Thoracic aorta (tissue), 2 donors: ENCODE data around the gene PRDX3. TPM values are rescaled to one million over a fixed set of nuclear protein-coding genes. Genes with fewer than 3 reads are reported as not detected.
A peak's percentile ranks its signal among the peaks of the same experiment; 100 is the strongest.

Experiments used
- ATAC-seq: fragments of 150-250 bp; one replicate; pipeline ENCODE4 v1.8.0; 2017; ENCODE audit warnings: low read depth; ENCODE audit not compliant: insufficient number of reproducible peaks, low FRiP score
- DNase-seq: peaks from one replicate; pipeline ENCODE4 v3.0.0-alpha.2; 2020; ENCODE audit warnings: low spot score
- H3K27ac ChIP-seq, 2 donors: fragments of 200-600 bp; sonication (generic); 1 replicate in 1 of 2; 2 replicates in 1 of 2; pipeline ENCODE4 v1.5.1; 2016; ENCODE audit warnings: mild to moderate bottlenecking in 2 of 2, moderate library complexity in 2 of 2
- H3K27me3 ChIP-seq: fragments of 200-600 bp; sonication (generic); replicated peaks from 2 replicates; pipeline ENCODE4 v1.6.0; 2016; ENCODE audit warnings: mild to moderate bottlenecking; ENCODE audit not compliant: insufficient read depth
- H3K36me3 ChIP-seq: fragments of 200-600 bp; sonication (generic); one replicate; pipeline ENCODE4 v1.5.1; 2016
- H3K4me1 ChIP-seq, 2 donors: fragments of 200-600 bp; sonication (generic); 1 replicate in 1 of 2; 2 replicates in 1 of 2; pipeline versions ENCODE4 v1.5.1 to v1.6.0; 2016; ENCODE audit warnings: low read depth in 2 of 2, mild to moderate bottlenecking in 1 of 2; ENCODE audit not compliant: control insufficient read depth in 1 of 2
- H3K4me3 ChIP-seq: fragments of 200-600 bp; sonication (generic); 2 replicates; pipeline ENCODE4 v1.5.1; 2016; ENCODE audit warnings: mild to moderate bottlenecking
- H3K9me3 ChIP-seq: fragments of 200-600 bp; sonication (generic); 2 replicates; pipeline ENCODE4 v1.5.1; 2016
- CTCF ChIP-seq: fragments of 200-600 bp; sonication (generic); IDR thresholded peaks from one replicate; pipeline ENCODE4 v1.5.1; 2019; ENCODE audit warnings: antibody characterized with exemption
- total RNA-seq, 2 donors: library from RNA; depleted of rRNA; stranded (reverse); fragments of >200 nt; gene quantifications; one replicate each; pipeline versions ENCODE4 v1.1.0 to v1.2.3, GENCODE V29; 2016

PRDX3 gene
- total RNA-seq, 2 donors from 2014 or later, result 64.4 to 77.6 TPM

DNA sequence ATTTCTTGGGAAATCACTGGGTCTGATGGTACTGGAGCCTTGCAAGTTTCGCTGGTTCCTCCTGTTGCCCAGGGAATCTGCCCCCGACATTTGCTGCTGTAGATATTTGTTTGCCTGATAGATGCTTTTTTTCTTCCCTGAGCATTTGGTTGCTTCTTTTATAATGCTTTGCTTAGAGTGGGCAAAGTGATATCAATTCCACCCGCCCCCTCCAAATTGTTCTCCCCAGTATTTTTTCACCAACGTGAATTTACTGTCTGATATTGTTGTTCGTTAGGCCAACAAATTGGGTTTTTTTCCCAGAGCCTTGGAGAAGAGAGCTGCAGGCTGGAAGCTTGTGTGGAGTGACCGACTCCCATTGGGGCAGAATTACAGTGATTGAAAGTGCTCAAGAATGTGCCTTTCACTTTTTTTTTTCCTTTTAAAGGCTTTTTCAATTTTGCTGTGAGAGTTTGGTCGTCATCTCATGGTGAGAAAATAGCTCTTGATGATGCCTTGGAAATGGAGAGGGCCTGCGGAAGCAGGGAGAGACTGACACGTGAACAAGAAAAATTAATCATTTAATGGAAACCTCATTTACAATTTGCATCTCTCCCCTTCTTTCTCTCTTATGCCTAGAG lies 31.2 kb upstream of the PRDX3 start:
- Histone ChIP-seq H3K4me1 (peaks cover 34 to 61% of the 10 kb centered on the region in 2 donors), H3K27me3 (no peaks in the 10 kb centered on the region)
- ATAC-seq, result no peak

GRCh38 chr10:119209035-119209735 lies 30.6 kb upstream of the PRDX3 start:
- Histone ChIP-seq H3K27me3 (no peaks in the 10 kb centered on the region), H3K4me3 (peak overlapping the region; percentile 95), H3K4me1 (peaks cover 34 to 55% of the 10 kb centered on the region in 2 donors), H3K9me3 (no peaks in the 10 kb centered on the region), H3K27ac (peak overlapping the region; percentile 92 to 94), H3K36me3 (no peaks in the 10 kb centered on the region)
- peak; percentile 85 for TF ChIP-seq CTCF
- ATAC-seq, result peak; percentile 12
- DNase-seq, result no peak

More for the DNA sequence above, 31.2 kb upstream of the PRDX3 start:
- H3K9me3 ChIP-seq, result no peaks in the 10 kb centered on the region
- peak overlapping the region; percentile 92 to 94 for H3K27ac ChIP-seq
- TF ChIP-seq CTCF, result no peak
- H3K36me3 ChIP-seq, result no peaks in the 10 kb centered on the region
- no peak for DNase-seq
- H3K4me3 ChIP-seq, result peak overlapping the region; percentile 95

- no peak for ATAC-seq
- peaks cover 34 to 48% of the 10 kb centered on the region in 2 donors for H3K4me1 ChIP-seq
These were observed 29.9 kb upstream of the PRDX3 start for GRCh38 chr10:119208553-119208940.

GRCh38 chr10:119207713-119208552 lies 29.3 kb upstream of the PRDX3 start:
- H3K36me3 ChIP-seq, result no peaks in the 10 kb centered on the region
- TF ChIP-seq CTCF, result no peak
- H3K27me3 ChIP-seq, result no peaks in the 10 kb centered on the region
- H3K4me1 ChIP-seq, result peaks cover 32 to 42% of the 10 kb centered on the region in 2 donors
- ATAC-seq, result no peak
- peak; percentile 24 for DNase-seq
- peak overlapping the region; percentile 92 to 94 for H3K27ac ChIP-seq
- H3K9me3 ChIP-seq, result no peaks in the 10 kb centered on the region
- H3K4me3 ChIP-seq, result peak overlapping the region; percentile 95

More at GRCh38 chr10:119208553-119208940, 29.9 kb upstream of the PRDX3 start:
- no peaks in the 10 kb centered on the region for H3K27me3 ChIP-seq
- H3K27ac ChIP-seq, result peak overlapping the region; percentile 92 to 94
- TF ChIP-seq CTCF, result no peak
- H3K4me3 ChIP-seq, result peak overlapping the region; percentile 95
- no peak for DNase-seq
- H3K36me3 ChIP-seq, result no peaks in the 10 kb centered on the region
- H3K9me3 ChIP-seq, result no peaks in the 10 kb centered on the region

GRCh38 chr10:119207366-119207666 lies 28.7 kb upstream of the PRDX3 start, which contains the start of gene GRK5:
Gene GRK5, plus strand, starts transcription at chr10:119207571. Its CDS starts 347 bp downstream, at chr10:119207918.
- DNase-seq (peak; percentile 75), ATAC-seq (peak; percentile 30)
- peak within 1 kb of the TSS; percentile 93 to 94 for H3K27ac ChIP-seq
- H3K27me3 ChIP-seq, result no peaks in the 10 kb centered on the region
- no peaks in the 10 kb centered on the region for H3K36me3 ChIP-seq
- TF ChIP-seq CTCF, result no peak
- H3K4me3 ChIP-seq, result peak within 1 kb of the TSS; percentile 95
- no peaks in the 10 kb centered on the region for H3K9me3 ChIP-seq
- H3K4me1 ChIP-seq, result peaks cover 26 to 36% of the 10 kb centered on the region in 2 donors
